SKM-1 (cell line): Measurements from ENCODE around the gene NRG4.
"Not testable (repeated sequence)": the region's sequence is repeated elsewhere in the genome, so short reads cannot be mapped to it uniquely, and the experiment has no call there.

Experiments
- DNase-seq: peaks from one replicate; lab custom pipeline; 2025; ENCODE audit not compliant: unreplicated experiment; lab: John Stamatoyannopoulos, UW

NRG4 gene

GRCh38 chr15:75928680-75929608, 83.3 kb downstream of the NRG4 start:
- DNase-seq: no peak

- no peak for DNase-seq
Measured at GRCh38 chr15:75927601-75928000, 84.6 kb downstream of the NRG4 start.

GRCh38 chr15:75926931-75927330, 85.3 kb downstream of the NRG4 start:
- no peak for DNase-seq

- no peak for DNase-seq
Measured at GRCh38 chr15:75925440-75925839, 86.8 kb downstream of the NRG4 start.

GRCh38 chr15:75924576-75924975, 87.6 kb downstream of the NRG4 start:
- no peak for DNase-seq

GRCh38 chr15:75923756-75924155, 88.5 kb downstream of the NRG4 start:
- no peak for DNase-seq

- no peak for DNase-seq
Measured at GRCh38 chr15:75921732-75922703, 90.2 kb downstream of the NRG4 start.

- DNase-seq: no peak
Measured at GRCh38 chr15:75920079-75920478, 92.1 kb downstream of the NRG4 start.

- DNase-seq: no peak
Measured at GRCh38 chr15:75918135-75918534, 94.1 kb downstream of the NRG4 start.

- DNase-seq: no peak
Measured at GRCh38 chr15:75916978-75917377, 95.2 kb downstream of the NRG4 start.

- not testable (repeated sequence) for DNase-seq
Measured at GRCh38 chr15:75910355-75910754, 101.9 kb downstream of the NRG4 start.

- DNase-seq: no peak
Measured at GRCh38 chr15:75905231-75905630, 107.0 kb downstream of the NRG4 start.

- peak; percentile 79 for DNase-seq
Measured at GRCh38 chr15:75903331-75904239, 108.6 kb downstream of the NRG4 start, which contains the start of gene FBXO22. TSS of gene FBXO22 (plus strand) at chr15:75903878. CDS start at chr15:75903964, 86 bp downstream.

GRCh38 chr15:75902129-75902557, 110.1 kb downstream of the NRG4 start:
- no peak for DNase-seq

- DNase-seq: no peak
Measured at GRCh38 chr15:75900577-75900976, 111.6 kb downstream of the NRG4 start.

GRCh38 chr15:75895731-75896130, 116.5 kb downstream of the NRG4 start:
- DNase-seq: no peak

GRCh38 chr15:75891895-75892294, 120.3 kb downstream of the NRG4 start:
- no peak for DNase-seq
